GM19240 (cell line): ENCODE measurements around the gene CCDC172.

Experiments used
- DNase-seq: peaks from one replicate; pipeline ENCODE4 v3.0.0; 2011; ENCODE audit warnings: low spot score; ENCODE audit not compliant: insufficient read length

The CCDC172 gene, protein sequence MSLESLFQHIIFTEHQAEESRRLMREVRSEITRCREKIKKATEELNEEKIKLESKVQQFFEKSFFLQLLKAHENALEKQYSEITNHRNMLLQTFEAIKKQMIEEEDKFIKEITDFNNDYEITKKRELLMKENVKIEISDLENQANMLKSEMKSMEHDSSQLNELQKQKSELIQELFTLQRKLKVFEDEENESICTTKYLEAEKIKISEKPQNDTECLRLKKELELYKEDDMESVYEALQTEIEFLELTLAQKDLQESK

DNA sequence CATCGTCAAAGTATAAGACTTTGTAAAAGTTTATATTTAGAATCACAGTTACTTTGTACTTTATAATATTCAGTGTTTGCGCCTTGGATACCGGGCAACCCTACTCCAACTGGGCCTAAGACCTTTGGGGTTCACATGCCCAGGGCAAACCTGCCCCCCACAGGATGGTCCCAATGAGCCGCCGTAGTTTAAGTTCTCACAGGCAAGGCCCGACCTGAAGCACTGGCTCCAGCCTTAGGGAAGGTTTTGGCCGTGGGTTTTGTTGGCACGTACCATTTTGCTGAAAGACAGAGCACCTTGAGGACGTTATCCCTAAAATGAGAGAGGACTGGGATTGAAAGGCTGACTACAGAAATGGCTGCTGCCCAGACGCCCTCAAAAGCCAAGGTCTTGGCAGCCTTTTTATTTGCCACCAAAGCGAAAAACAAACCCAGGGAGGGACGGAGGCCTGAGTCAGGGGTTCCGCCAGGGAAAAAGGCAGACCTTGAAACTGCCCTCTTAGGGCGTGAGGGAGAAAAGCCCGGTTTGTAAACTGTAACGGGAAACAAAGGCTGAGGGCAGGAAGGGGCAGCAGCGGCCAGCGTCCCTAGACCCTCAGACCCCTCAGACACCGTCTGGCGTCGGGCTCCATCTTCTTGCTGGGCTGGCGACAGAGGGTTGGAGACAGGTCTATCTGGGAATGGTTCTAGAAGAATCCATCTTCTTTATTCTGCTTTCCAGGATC lies at the start of gene CCDC172:
TSS of gene CCDC172 (plus strand) at position 222 of the 724 bp plus-strand sequence. CDS start 564 bp downstream, outside the sequence.
- DNase-seq, result no peak

DNA sequence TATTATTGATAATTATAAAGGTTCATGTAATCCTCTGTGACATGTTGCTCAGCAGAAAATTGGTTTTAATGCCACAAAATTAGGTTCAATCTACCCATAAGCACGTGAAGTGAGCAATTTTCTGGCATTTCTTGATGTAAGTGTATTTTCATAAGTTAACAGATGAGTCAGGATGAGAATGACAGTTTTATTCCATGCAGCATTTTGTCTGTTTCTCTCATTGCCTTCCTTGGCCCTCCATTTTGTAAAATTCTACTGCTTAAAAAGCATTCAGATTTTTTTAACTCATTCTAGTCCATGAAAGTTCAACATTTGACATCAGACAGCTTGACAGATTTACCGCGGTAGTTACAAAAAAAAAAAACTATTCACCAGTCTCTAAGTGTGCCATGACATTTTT lies 47.3 kb upstream of the CCDC172 start:
- DNase-seq, result no peak

DNA sequence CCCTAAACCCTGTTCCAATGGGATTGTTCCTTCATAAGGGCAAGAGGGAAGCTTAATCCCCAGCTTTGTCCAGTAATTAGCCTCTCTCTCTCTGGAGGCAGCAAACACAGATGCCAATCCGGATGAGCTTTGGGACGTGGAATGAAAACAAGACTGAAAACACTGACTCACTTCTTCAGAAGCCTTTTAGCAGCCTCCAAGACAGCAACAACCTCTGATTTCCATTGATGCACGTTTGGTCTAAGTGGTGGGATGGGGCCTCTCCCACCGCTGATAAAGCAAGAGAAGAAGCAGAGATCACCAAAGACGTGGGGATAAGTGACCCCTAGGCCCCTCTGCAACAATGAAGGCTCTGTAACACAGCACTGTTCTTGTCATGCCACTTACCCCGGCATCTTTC lies 45.4 kb upstream of the CCDC172 start:
- no peak for DNase-seq

DNA sequence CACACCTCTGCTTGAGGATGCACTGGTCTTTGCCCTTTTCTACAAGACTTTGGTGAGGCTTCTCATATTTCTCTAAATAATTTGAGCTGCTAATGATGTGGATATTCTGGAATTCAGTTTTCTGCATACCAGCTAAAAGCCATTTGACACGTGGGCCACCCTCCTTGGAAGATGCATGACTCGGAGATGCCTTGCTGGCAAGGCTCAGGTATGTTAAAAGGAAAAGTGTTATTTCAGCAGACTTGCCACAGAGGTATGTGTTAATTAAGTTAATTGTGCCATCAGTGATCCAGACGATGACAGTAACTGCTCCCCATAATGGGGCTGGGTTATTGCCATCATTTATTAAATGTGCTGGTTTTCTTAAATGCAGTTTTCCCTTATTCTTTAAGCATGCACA lies 42.5 kb upstream of the CCDC172 start:
- no peak for DNase-seq

DNA sequence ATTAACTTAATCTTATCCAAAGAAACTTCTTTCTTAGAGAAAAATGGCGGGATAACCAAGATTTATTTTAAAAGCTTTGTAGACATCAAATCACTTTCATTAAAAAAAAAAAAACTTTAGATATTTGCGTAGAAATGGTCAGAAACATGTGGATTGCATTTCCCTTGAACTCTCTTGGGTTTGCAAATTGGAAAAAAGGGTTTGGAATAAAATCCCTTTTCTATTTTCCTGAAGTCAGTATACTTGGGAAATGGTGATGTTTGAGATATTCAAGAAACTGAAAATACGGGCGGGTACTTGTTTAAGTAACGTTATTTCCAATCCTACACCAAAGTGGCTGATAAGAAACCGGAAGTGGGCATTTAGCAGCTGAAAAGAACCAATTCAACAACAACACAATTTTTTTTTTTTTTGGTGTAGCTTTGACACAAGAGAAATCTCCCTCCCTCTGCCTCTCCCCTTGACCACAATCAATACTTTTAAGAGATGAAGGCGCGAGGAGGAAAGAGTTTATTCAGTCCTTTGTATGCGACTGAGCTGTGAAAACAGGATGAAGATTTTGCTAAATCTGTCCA lies 37.5 kb upstream of the CCDC172 start:
- no peak for DNase-seq

DNA sequence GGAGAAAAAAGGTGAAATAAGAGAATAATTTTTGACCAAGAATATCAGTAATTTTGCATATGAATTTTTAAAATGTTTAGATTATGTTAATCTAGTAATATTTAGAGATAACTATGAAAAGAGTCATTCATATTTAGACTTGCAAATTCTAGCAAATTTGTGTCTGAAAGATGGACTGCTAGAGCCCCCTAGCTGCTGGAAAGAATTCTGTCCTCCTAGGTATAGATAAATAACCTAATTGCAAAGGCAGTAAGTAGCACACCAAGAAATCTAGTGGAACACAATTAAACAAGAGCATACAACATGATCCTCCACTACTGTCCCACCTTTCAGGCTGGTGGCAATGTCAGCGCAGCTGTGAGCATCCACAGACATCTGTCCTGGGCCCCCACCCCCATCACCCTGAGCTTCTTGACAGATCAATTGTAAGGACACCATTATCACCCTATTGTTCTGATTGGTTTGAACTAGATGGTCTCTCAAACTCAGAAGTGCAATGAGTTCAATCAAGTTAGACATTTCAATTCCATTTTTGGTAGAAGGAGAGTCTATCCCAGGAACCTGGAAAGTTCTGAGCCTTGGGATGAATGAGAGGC lies 36.2 kb upstream of the CCDC172 start:
- DNase-seq, result no peak

DNA sequence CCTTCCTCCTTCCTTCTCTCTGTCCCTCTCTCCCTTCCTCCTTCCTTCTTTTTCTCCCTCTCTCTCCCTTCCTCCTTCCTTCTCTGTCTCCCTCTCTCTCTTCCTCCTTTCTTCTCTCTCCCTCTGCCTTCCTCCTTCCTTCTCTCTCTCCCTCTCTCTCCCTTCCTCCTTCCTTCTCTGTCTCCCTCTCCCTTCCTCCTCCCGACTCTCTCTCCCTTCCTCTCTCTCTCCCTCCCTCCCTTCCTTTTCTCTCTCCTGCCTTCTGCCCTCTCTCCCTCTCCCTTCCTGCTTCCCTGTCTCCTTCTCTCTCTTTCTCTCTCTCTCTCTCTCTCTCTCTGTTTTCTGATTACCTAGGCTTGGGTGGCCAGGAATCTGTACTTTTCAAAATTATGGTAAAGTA lies 34.6 kb upstream of the CCDC172 start:
- no peak for DNase-seq

DNA sequence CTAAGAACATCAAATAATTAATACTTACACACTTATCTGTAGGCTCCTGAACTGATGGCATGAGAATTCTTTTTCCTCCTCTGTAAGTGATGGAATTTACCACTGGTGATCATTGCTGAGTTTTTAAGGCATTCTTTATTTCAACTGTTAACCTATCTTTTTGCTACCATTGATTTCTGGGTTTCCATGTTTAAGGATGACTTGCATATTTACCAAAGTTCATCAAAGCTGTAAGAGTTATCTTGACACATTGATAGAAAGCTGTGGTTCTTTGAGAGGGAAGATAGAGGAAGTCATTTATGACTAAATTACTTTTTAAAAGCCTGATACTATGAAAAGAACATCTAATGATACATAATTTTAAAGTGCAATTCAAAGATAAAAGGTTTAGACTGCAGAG lies 31.8 kb upstream of the CCDC172 start:
- DNase-seq, result no peak

DNA sequence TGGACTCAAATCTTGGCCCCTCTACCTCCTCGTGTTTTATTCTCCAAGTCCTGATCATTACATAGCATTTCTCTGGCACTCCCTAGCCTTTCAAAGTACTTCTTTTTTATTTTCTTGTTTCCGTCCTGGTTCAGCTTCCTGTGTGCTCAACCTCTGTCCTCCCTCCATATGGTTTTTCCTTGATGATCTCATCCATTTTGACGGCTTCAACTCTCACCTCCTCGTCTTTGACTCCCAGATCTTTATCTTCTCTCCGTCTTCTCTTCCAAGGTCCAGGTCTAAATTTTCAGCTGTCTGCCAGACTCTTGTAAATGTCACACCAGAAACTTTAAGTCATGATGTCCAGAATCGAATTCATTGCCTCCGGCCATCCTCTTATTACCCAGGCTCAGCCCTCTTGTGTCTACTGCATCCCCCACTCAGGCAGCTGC lies 27.9 kb upstream of the CCDC172 start:
- no peak for DNase-seq

DNA sequence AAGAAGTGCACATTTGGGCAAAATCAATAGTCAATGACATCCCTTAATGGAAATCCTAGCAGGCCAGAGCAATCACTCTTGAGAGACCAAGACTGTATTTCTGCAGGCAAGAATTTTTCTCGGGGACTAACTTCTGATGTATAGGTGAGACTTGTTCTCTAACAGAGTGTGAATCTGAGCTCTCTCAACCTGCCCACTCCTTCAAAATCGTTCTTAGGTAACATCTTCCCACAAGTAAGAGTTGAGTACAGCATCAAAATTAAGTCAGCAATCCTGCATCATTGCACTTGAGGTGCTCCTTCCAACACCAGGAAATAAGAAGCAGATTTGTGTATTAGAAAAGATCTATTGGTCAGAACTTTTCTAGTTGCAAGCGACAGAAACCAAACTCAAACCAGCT lies 25.7 kb upstream of the CCDC172 start:
- DNase-seq, result no peak

DNA sequence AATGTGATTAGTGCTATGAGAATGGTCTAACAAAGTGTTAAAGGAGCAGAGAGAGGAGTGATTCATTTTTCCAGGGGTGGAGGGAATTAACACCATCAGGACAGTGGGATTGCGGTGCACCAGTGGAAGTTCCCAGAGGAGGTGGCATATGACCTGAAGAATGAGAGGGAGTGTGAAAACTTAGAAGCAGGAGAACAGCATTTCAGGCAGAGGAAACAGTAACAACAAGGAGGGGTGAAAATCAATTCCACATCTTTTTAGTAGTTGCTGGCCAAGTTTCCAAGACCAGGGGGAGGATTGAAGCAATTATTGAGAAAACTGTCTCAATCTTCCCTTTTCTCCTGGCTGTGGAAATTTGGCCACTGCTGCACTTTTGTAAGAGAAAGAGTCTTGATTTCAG lies 23.7 kb upstream of the CCDC172 start:
- DNase-seq, result no peak

DNA sequence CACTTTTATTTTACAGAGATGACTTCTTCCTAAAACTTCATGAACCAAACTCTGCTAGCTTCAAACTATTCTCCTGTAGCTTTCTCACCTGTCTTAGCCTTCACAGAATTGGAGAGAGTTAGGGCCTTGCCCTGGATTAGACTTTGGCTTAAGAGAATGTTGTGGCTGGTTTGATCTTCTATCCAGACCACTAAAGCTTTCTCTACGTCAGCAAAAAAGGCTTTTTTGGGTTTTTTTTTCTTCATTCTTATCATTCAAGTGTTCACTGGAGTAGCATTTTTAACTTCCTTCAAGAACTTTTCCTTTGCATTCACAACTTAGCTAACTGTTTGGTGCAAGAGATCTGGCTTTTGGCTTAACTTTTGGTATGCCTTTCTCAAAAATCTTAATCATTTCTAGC lies 19.3 kb upstream of the CCDC172 start:
- DNase-seq, result no peak

DNA sequence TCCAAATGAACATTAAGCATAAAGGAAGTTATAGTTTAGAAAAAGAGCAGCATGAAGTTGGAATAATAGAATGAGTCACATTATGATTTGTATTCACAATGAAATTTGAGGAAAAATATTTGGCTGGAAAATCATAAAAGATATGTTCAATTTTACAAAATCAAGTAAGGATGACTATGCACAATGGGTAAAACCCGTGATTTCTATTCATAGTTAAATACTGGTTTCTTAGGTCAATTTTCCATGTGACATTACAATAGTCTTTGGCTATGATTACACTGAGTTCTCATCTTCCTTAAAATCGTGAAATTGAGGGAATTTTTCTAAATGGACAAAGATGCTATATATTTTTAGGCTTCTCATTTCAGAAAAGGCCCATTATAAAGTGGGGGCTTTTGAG lies 17.4 kb upstream of the CCDC172 start:
- DNase-seq, result no peak

DNA sequence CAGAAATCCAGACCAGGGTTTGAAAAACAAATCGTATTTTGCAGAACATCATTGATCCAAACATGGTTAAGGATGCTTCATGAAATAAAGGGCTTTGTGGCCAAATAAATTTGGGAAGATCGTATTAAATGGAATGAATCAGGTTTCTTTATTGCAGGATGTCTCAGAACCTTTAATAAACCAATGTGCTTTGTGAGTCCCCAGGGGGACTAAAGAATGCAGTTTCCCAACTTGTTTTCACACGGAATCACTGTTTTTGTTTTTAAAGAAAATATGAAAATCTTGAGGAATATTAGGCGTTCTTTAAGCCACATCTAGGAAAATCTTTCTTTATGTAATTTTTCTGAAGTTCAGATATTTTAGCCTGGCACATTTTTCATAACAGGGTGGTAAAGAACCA lies 16.8 kb upstream of the CCDC172 start:
- DNase-seq, result no peak

DNA sequence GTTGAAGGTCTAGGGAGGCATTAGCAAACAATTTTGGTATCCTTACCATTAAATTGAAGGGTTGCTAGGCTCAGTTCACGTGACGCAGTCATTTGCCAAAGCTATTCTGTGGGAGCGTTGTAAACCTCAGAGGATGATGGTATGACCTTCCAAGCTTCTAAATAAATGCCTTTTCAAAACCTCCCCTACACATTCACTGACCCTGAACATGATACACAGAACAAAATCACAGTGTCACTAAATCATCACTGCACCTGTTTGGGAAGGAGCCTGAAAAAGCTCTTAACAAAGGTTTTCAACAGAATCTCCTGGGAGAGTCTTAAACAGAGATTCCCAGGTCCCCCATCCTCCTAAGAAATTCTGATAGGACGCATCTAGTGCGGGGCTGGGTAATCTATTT lies 13.2 kb upstream of the CCDC172 start:
- no peak for DNase-seq

DNA sequence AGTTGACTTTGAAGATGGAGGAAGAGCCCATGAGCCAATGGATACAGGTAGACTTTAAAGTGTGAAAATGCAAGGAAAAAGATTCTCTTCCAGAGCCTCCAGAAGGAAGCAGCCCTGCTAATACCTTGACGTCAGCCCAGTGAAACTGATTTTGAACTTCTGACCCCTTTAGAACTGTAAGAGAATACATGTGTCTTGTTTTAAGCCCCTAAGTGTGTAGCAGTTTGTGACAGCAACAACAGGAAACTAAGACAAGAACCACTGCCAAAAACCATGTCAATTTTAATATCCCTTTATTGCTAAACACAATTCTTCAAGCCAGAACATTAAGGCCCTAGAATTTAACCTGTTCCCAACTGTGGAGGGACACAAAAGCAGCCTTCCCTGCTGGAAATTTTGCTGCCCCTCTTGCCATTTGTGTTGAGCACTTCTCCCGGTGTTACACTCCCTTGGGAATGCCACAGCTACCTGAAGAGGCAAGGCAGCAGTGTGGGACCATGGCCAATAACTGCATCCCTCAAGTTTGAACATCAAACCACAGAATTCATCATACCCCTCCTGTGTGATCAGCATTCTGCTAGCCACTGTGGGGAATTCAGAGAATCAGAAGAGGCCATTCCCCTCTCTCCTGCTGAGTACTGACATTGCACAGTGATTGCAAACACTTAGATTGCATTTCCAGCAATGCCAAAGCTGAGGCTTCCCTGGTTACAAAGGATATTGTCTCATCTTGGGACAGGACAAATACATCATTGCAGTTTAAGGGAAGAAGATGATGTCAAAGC lies 12.3 kb upstream of the CCDC172 start:
- DNase-seq, result no peak

DNA sequence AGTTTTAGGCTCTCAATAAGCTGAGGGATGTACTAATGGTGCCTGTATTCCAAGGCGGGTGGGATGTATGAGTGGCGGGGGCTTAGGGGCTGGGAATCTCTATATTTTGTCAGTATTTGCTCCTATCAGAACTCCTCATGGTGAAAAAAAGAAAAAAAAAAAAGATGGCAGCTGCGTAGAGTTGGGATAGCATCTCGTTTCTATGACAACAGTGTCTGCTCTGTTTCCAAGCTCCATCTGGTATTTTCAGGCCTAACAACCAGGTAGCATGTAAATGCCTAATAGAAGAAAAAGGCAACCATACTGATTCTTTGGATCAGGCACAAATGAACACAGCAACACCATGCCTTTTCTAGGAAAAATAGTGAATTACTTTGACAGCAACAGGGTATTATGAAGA lies 11.7 kb upstream of the CCDC172 start:
- no peak for DNase-seq

DNA sequence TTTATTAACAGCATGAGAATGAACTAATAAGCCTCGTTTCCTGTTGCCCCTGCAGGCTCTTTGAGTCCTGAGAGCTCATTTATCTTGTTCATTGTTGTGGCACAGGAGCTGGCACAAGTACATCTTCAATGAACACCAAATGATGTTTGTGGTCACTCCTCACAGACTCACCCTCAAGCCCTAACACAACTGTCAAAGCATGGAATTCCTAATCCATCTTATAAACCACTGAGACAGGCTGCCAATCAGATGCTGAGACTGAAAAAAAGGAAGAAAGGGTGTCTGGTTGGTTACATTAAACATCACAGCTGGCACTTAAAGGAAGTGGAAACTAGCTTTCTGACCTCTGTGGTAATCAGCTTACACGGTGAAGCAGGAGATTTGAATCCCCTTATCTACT lies 7.7 kb upstream of the CCDC172 start:
- DNase-seq, result no peak

DNA sequence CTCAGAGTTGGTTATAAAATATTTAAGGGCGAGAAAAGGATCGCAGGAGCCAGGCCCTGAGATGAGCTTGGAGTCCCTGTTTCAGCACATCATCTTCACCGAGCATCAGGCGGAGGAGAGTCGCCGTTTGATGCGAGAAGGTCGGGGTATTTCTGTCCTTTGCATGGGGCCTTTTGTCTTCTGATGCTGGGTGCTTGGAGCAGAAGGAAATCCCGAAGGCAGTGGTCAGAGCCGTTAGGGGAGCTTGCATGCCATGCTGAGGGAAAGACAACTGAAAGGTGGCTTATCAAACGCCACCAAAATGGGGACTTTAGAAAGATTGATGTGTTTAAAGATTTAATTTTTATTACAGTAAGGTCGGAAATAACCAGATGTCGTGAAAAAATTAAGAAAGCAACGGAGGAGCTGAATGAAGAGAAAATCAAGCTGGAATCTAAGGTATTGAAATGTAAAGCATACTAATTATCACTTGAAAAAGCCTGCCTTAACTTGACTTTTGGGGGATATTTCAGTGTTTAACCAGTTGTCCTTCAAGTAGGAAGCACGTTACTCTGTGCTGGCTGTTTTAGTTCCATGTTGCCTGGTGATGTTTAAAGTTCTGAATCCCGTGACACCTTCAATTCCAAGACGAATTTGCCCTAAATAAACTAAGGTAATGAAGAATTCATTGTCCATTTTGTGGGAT lies 845 bp downstream of the CCDC172 start:
- DNase-seq, result no peak

DNA sequence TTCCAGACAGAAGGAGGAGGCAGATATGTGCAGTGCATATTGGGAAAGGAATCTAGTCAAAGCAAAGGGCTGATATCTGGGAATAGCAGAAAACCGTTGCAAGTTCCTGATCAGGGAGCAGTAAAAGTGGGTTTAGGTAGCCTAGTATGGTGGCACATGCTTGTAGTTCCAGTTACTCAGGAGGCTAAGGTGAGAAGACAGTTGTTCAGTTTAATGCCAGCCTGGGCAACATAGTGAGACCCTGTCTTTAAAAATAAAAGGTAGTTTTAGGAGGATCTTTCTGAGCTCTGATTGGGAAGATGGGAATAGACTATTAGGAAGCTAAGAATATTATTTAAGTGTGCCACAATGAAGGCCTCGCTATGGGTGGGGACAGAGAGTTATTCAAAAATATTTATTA lies 1.7 kb downstream of the CCDC172 start:
- no peak for DNase-seq

DNA sequence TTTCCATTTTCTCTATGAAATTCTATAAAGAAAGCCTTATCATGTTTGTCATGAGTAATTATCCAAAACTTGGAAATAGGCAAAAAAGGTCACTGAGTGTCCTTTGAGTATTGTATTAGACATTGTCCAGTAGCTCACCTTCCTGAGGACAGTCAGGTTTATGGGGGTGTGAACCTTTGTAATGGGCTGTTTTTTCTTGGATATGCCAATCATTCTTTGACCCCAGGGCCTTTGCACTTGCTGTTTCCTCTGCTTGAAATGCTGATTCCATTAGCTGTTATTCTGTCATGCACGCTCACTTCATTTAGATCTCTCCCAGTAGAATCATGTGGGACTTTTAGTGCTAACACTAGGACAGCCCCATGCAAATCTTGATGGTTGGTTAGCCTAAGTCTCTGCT lies 4.9 kb downstream of the CCDC172 start:
- no peak for DNase-seq
